ENCODE data around the gene SPOCK2. TPM values are rescaled to one million over a fixed set of nuclear protein-coding genes. Genes with fewer than 3 reads are reported as not detected.

Gene SPOCK2
- total and polyA plus RNA-seq, 2 of the 4 experiments (the other 2 are of a cell fraction), result 0.02 TPM; not detected in 1

DNA sequence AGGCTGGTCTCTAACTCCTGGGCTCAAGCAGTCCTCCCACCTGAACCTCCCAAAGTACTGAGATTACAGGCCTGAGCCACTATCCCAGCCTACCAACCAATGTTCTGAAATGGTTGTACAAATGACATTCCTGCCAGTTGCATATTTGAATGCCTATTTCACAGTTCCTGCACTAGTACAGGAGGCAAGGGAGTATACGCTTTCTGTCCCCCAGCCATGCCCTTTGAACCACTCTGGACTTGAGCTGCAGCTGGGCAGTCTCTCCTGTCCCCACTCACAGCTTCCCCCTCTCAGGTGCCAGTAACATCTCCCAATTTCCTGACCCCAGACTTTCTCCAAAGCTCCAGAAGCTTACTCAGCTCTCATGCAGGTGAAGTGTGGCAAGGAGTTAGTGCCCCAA lies 58.9 kb downstream of the SPOCK2 start:
- Histone ChIP-seq H3K4me2 (ENCODE audit: low read depth, low read length) (no peak overlapping the region), H3K9me3 (ENCODE audit: control insufficient read depth, insufficient read depth, low read length) (no peaks in the 10 kb centered on the region), H3K79me1 (ENCODE audit: low read depth in 1 of 2, low read length in 2 of 2) (no peaks in the 10 kb centered on the region), H3K56ac (ENCODE audit: extremely low read depth, insufficient read depth, low read length) (no peak overlapping the region), H4K5ac (ENCODE audit: low read depth, low read length) (no peak overlapping the region), H2AFZ (replicated peaks; ENCODE audit: low read length, poor library complexity) (no peak overlapping the region), H3K27ac (ENCODE audit: insufficient read depth, low read length) (no peak overlapping the region), H2BK120ac (ENCODE audit: low read depth, low read length) (no peak overlapping the region), H3K36me3 (ENCODE audit: control insufficient read depth, insufficient read depth, low read length) (no peaks in the 10 kb centered on the region), H3K9ac (ENCODE audit: low read depth, low read length) (no peak overlapping the region), H3K18ac (ENCODE audit: low read depth, low read length) (no peak overlapping the region), H3K14ac (replicated peaks; ENCODE audit: low read depth, low read length) (no peak overlapping the region), H4K8ac (ENCODE audit: low read depth in 2 of 2, low read length in 2 of 2) (no peak overlapping the region), H2BK15ac (ENCODE audit: low read depth, low read length) (no peak overlapping the region), H2AK9ac (replicated peaks; ENCODE audit: low read depth, low read length, poor library complexity) (no peak overlapping the region), H3K9me1 (ENCODE audit: insufficient read depth, low read length) (no peaks in the 10 kb centered on the region; the same call in 1 of the 2 replicates), H4K91ac (ENCODE audit: insufficient read depth, low read depth, low read length) (no peak overlapping the region), H2BK20ac (ENCODE audit: low read depth, low read length) (no peak overlapping the region), H3K27me3 (ENCODE audit: control insufficient read depth, insufficient read depth, low read length) (peaks cover 29% of the 10 kb centered on the region), H4K20me1 (ENCODE audit: insufficient read depth, low read length) (no peaks in the 10 kb centered on the region), H3K4me1 (ENCODE audit: control insufficient read depth, insufficient read depth, low read length) (peaks cover 11% of the 10 kb centered on the region; the same call in 1 of the 2 replicates), H2BK5ac (ENCODE audit: low read depth, low read length, poor library complexity, severe bottlenecking) (no peak overlapping the region), H3K23ac (ENCODE audit: low read depth, low read length) (no peak overlapping the region), H3K4me3 (ENCODE audit: insufficient read depth, low read depth, low read length) (no peak overlapping the region), H3K4ac (ENCODE audit: low read depth, low read length) (no peak overlapping the region), H2AK5ac (ENCODE audit: low read depth, low read length) (no peak overlapping the region)
- in situ Hi-C loops (cut with MboI; ENCODE audit: low sequenced_read_pairs), result no loop called here
- ATAC-seq (ENCODE audit: low read depth) (no peak), DNase-seq (no peak)
- BruUV-seq (replicated peaks), result no TSS peak
- TF ChIP-seq RFX5 (IDR thresholded peaks at IDR 0.05; ENCODE audit: low read depth, low read length) (no peak), CEBPB (IDR thresholded peaks at IDR 0.05; ENCODE audit: low read depth, low read length) (no peak), MAZ (IDR thresholded peaks at IDR 0.05; ENCODE audit: borderline replicate concordance, low read depth, low read length) (no peak), BHLHE40 (IDR thresholded peaks at IDR 0.05; ENCODE audit: low read depth, low read length) (no peak), POLR2A (IDR thresholded peaks at IDR 0.05; ENCODE audit: low read depth, low read length) (no peak), RCOR1 (IDR thresholded peaks at IDR 0.05; ENCODE audit: insufficient replicate concordance, low read length) (no peak), CHD1 (IDR thresholded peaks at IDR 0.05; ENCODE audit: low read depth, low read length) (no peak), NFE2L2 (IDR thresholded peaks at IDR 0.05; ENCODE audit: low read depth, low read length) (no peak), FOS (IDR thresholded peaks at IDR 0.05; ENCODE audit: low read depth, low read length) (no peak), SMC3 (IDR thresholded peaks at IDR 0.05; ENCODE audit: low read depth, low read length) (no peak), MAFK (IDR thresholded peaks at IDR 0.05; ENCODE audit: low read depth, low read length) (no peak), MXI1 (IDR thresholded peaks at IDR 0.05; ENCODE audit: borderline replicate concordance, low read depth, low read length) (no peak), RAD21 (IDR thresholded peaks at IDR 0.05; ENCODE audit: low read length) (no peak)
- TF ChIP-seq, protein P1, sequence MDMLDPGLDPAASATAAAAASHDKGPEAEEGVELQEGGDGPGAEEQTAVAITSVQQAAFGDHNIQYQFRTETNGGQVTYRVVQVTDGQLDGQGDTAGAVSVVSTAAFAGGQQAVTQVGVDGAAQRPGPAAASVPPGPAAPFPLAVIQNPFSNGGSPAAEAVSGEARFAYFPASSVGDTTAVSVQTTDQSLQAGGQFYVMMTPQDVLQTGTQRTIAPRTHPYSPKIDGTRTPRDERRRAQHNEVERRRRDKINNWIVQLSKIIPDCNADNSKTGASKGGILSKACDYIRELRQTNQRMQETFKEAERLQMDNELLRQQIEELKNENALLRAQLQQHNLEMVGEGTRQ (IDR thresholded peaks at IDR 0.05; ENCODE audit: low read depth, low read length), result no peak
- TF ChIP-seq, protein P2, sequence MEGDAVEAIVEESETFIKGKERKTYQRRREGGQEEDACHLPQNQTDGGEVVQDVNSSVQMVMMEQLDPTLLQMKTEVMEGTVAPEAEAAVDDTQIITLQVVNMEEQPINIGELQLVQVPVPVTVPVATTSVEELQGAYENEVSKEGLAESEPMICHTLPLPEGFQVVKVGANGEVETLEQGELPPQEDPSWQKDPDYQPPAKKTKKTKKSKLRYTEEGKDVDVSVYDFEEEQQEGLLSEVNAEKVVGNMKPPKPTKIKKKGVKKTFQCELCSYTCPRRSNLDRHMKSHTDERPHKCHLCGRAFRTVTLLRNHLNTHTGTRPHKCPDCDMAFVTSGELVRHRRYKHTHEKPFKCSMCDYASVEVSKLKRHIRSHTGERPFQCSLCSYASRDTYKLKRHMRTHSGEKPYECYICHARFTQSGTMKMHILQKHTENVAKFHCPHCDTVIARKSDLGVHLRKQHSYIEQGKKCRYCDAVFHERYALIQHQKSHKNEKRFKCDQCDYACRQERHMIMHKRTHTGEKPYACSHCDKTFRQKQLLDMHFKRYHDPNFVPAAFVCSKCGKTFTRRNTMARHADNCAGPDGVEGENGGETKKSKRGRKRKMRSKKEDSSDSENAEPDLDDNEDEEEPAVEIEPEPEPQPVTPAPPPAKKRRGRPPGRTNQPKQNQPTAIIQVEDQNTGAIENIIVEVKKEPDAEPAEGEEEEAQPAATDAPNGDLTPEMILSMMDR (conservative IDR thresholded peaks at IDR 0.05; ENCODE audit: low read depth, low read length), result no peak
- TF ChIP-seq, protein P3, sequence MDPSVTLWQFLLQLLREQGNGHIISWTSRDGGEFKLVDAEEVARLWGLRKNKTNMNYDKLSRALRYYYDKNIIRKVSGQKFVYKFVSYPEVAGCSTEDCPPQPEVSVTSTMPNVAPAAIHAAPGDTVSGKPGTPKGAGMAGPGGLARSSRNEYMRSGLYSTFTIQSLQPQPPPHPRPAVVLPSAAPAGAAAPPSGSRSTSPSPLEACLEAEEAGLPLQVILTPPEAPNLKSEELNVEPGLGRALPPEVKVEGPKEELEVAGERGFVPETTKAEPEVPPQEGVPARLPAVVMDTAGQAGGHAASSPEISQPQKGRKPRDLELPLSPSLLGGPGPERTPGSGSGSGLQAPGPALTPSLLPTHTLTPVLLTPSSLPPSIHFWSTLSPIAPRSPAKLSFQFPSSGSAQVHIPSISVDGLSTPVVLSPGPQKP (IDR thresholded peaks at IDR 0.05; ENCODE audit: borderline replicate concordance, low read depth, low read length), result no peak
- WGBS, 2 experiments (ENCODE audit: extremely low coverage in 2 of 2, insufficient read length in 1 of 2), result no CpG with 5 or more reads among the region's 1 CpG
- POLR2A ChIA-PET (ENCODE audit: unreplicated experiment), result no interaction called here
- intact Hi-C loops (cut with micrococcal nuclease), result no loop called here
- CTCF ChIA-PET, result no interaction called here
- dilution Hi-C loops (cut with HindIII; ENCODE audit: low sequenced_read_pairs, unreplicated experiment), result no loop called here
